ENCODE results near the gene ACTL10.

ACTL10 gene

DNA sequence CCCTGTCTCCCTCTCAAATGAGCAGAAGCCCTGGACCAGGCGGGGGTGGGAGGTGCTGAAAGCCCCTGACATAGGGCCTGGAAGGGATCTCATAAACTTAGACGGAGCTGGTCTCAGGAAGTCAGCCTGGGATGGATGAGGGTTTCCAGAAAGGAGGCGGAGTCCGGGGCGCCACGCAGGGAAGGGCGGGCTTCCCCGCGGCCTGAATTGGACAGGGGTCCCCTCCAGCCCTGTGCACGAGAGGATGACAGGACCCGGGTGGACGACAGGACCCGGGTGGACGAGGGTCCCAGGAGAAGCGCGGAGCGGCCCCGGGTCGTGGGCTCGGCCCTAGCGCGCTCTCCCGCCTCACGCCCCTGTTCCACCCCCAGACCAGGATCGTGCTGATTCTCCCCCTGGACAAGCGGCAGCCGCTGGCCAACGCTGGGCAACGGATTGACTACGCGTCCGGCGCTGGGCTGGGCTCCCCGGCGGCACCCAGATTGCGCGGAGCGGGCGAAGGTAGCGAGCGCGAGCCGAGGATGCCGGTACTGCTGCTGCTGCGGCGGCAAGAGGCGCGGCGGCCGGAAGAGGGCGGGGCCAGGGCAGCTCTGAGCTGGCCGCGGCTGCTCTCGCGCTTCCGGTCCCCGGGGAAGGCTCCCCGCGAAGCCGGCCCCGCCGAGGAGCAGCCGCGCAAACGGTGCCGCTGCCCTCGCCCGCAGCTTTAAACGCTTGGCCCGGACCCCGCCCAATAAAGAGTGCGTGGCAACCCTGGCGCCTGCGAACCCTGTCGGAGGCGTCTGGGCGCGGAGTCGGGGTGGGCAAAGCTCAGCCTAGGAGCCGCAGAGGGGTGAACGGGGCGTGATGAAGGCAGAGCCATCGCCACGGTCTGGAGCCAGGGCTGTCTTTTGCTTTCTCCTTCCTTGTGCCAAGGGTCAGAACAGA lies 3.3 kb upstream of the ACTL10 start:
- FAIRE-seq (peak; percentile 92), DNase-seq (ENCODE audit: insufficient read length, low spot score) (peak; percentile 86)

DNA sequence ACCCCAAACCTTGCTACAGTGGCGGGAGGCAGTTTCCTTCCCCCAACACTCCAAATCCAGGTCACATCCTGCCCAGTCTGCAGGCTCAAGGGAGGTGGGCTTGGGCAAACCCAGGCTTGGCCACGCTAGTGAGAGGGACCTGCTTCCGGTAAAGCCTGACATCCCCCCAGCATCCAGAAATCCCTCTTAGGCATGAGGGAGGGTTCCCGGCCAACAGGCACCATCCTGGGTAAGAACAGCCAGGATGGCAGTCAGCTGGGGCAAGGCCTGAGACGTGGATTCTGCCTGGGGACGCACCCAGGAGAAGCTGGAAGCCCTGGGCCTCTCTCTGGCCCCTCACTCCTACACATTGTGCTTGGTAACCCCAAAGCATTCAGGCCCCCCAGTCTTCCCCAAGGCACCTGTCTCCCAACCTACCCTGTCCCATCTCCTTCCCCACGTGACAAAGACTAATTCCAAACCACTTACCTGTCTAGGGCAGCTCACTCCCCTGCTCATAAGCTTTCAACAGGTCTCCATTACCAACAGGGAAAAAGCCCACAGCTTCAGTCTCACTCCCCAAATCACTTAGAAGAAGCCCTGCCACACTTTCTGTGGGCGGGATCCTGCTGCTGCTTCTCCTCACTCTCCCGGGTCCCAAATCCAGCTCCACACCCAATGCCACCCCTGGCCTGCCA lies 2.5 kb upstream of the ACTL10 start:
- no peak for DNase-seq (ENCODE audit: insufficient read length, low spot score)
- no peak for FAIRE-seq

- FAIRE-seq (peak; percentile 65), DNase-seq (ENCODE audit: insufficient read length, low spot score) (no peak)
Measured at GRCh38 chr20:33664762-33665144, 2.0 kb upstream of the ACTL10 start.

GRCh38 chr20:33667245-33667675 lies 517 bp downstream of the ACTL10 start:
- FAIRE-seq (no peak), DNase-seq (ENCODE audit: insufficient read length, low spot score) (no peak)

GRCh38 chr20:33667676-33668465 lies 1.1 kb downstream of the ACTL10 start:
- no peak for FAIRE-seq
- no peak for DNase-seq (ENCODE audit: insufficient read length, low spot score)

DNA sequence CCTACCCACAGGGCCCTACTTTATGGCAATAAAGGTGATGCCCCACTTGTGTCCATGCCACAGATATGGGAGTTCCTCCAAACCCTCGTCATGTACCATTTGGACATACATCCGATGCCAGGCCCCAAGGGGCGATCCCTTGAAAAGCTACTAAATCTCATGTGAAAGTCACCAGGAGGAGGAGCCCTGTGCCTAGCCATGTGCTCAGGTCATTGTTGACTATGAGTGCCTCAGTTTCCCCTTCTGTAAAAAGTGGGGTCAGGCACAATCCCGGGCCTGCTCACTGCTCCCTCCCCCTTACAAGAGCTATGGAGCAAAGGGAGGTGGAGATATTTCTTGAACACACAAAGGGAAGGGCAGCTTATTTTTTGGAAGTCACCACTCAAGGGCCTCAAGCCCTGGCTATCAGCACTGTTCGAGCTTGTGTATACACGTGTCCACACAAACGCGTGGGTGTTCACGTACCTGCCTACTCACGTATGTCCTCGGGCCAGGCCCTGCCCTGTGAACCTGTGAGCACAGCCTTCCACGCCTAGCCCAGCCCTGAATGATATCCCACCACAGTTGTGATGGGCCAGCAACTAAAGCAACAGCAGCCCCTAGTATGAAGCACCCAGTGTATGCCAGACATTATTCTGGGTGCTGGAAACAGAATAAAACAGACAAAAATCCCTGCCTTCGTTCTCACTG lies 1.9 kb downstream of the ACTL10 start:
- DNase-seq (ENCODE audit: insufficient read length, low spot score) (no peak), FAIRE-seq (no peak)

- DNase-seq (ENCODE audit: insufficient read length, low spot score) (no peak), FAIRE-seq (no peak)
Measured at GRCh38 chr20:33669224-33669623, 2.5 kb downstream of the ACTL10 start.

DNA sequence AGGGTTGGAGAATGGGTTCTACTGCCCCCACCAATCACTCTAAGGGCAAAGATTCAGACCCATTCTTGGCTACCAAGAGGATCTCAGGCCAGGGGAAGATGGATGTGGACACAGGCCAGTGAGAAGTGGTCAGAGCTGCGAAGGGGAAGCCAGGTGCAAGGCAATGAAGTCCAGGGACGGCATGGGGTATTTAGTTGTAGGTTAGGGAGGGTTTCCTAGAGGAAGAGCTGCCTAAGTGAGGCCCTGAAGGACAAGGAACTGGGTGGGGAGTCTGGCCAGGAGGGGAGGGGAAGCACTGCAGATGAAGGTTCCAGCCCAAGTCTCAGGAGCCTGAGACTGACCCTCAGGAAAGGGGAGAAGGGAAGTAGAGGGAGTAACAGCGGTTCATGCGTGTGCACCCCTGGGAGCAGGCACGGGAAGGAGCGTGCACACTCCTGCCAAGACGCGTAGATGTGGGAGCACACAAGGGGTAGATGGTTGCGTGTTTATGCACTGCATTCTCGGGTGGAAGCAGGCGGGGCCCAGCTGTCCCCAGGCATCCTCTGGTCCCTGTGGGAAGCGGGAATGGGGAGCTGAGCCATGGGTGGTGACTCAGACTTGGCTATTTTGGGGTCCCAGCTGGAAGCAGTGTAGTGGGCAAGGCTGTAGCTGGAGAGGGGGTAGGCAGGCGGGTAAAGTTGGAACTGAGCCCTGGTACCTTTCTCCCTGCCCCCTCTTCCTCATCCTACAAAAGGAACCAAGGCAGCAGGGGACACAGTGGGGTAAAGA lies 3.3 kb downstream of the ACTL10 start:
- no peak for DNase-seq (ENCODE audit: insufficient read length, low spot score)
- FAIRE-seq: no peak

DNA sequence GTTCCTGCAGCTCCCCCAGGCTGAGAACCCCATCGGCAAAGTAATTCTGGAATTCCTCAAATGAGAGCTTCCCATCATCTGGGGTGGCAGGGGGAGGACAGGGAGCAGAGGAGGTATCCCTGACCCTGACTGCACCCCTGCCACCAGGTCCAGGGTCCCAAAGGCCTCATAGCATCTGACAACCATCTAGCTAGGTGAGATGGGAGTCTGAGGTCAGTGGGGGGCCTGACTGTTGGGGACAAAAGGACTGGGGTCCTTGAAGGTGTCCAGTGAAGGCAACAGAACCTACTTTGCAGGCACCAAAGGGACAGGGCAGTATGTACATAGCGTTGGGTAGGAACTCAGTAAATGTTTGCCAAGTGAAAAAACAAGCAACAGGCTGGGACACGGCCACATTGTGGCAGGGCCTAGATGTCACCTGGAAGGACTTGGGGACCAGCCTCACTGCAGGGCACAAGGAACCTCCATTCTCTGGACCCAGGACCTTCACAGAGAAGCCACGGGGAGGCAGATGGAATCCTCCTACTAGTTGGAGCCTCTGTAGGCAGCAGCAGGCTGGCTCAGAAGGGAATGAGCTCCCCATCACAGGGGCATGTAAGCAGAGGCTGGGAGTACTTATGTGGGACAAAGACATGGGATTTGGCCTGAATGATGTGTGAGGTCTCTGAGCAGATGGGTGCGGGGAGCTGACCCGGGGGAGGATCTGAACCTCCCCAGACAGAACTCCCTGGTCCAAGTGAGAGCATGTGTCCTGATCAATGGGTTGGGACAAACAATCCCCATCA lies 4.2 kb downstream of the ACTL10 start:
- DNase-seq (ENCODE audit: insufficient read length, low spot score) (no peak), FAIRE-seq (no peak)

- no peak for DNase-seq (ENCODE audit: insufficient read length, low spot score)
- FAIRE-seq: no peak
Measured at GRCh38 chr20:33671573-33672288, 5.0 kb downstream of the ACTL10 start.

DNA sequence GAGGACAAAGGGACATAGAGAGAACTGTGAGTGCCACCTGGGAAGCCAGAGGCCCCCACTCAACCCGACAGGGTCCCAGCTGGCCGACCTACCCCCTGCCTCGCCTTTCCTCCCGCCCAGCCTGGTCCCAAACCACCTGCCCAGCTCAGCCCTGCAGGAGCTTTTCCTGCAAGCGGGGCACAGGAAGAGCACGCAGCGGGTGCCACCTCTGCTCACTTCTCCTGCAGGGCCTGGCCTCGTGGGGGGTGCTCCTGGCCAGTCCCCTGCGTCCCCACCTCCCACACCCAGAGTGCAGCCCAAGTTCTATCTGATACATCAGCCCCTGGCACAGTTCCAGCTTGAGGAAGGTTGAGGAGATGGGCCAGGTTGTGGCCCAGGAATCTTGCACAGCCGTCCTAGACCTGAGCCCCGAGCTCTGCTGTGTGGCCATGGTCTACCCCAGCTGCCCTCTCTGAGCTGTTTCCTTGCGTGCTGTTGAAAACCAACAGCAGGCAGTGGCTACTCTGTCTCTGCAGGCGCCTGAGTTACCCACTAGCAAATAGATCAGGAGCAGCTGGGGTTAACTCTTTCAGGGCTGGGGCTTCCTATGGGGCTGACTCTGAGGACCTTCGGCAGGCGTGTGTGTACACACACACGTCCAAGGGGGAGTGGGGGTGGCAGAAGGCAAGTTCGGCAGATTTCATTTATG lies 5.8 kb downstream of the ACTL10 start:
- DNase-seq (ENCODE audit: insufficient read length, low spot score) (no peak), FAIRE-seq (no peak)

- no peak for DNase-seq (ENCODE audit: insufficient read length, low spot score)
- no peak for FAIRE-seq
Measured at GRCh38 chr20:33673114-33673409, 6.3 kb downstream of the ACTL10 start.

DNA sequence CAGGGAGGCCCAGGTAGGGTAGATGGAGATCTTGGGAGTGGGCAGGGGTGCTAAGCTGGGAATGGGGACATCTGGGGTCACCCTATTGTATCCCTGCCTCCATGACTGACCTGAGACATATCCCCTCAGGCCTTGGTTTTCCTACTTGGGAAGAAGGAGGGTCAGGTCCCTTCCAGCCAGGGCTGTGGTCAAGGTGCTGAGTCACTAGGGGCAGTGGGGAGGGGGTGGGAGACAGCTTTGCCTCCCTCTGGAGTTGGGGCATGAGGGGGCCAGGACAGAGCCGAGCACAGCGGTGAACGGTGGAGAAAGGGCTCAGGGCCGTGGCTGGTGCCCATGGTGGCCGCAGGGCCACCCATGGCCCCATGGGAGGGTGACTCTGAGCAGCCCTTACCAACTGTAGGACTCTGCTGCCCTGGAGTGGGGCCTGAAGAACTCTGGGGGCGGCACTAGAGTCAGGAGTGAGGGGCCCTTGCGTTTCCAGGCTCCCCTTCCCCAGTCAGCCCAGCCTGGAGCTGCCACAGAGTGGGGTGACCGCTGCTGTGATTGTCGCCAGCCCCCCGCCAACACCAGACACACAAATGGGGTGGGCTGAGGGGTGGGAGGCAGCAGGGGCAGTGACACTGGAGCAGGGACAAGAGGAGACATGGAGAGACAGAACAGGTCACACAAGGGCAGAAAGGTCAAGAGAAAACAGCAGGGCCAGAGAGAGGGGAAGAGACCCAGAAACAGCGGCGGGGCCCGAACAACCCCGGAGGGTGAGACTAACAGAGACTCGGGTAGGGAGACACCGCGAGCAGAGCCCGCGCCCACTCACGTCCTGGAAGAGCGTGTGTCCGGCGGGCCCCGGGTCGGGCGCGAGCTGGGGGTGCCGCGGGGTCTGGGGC lies 6.9 kb downstream of the ACTL10 start:
- no peak for FAIRE-seq

DNA sequence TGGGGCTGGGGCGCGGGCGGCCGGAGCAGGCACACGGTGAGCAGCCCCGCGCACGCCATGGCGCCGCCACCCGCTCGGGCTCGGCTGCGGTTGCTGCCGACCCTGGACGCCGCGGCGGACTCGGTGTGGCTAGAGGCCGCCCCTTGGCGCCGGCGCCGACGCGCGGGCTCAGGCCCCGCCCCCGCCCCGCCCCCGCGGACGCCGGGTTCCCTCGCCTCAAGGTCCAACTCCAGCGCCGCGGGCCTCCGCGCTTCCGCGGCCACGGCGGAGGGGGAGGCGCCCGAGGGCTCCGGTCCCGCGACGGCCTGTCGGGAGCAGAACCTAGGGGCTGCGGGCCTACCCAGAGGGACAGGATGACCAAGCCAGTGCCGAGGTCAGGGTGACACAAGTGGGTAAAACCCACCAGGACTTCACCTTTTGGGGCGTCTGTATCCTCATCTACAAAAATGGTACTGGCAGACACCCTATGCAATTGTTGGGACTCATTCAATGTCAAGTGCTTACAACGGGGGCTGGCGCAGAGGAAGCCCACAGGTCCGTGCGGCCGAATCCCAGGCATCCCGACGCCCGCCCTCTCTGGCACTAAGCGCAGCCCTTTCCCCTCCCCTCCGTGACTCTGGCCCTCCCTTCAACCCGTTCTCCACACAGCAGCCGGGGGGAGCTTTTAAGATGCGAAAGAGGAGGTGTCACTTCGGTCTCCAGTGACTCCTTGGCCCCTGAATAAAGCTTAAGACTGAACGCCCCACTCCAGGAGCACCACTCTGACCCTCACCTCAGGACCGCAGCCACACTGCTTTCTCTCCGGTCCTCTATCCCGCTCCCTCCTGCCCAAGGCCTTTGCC lies 7.8 kb downstream of the ACTL10 start, which contains the start of gene NECAB3:
Gene NECAB3, minus strand, starts transcription at position 135 of the 842 bp plus-strand sequence. Its CDS starts 76 bp downstream, at position 59.
- FAIRE-seq (no peak), DNase-seq (ENCODE audit: insufficient read length, low spot score) (peak; percentile 90)

More for the DNA sequence above, 6.9 kb downstream of the ACTL10 start:
- DNase-seq (ENCODE audit: insufficient read length, low spot score): no peak

GRCh38 chr20:33675136-33675959 lies 8.6 kb downstream of the ACTL10 start:
- FAIRE-seq (no peak), DNase-seq (ENCODE audit: insufficient read length, low spot score) (no peak)

Measured in HTR-8/SVneo (cell line).